A549 treated with AZD9567 at 1 μM for 4 hours (cell line): Measurements from ENCODE around the gene HCRTR1. TPM values are rescaled to one million over a fixed set of nuclear protein-coding genes. Genes with fewer than 3 reads are reported as not detected.

Experiments used
- total RNA-seq: library from RNA; stranded (reverse); fragments of 200-300 nt; extraction: Qiagen RNA extraction; gene quantifications from 5 replicates; pipeline ENCODE4 v1.2.3, GENCODE V29; 2022; ENCODE audit not compliant: insufficient read depth

Gene HCRTR1
- not detected in 5 replicates for total RNA-seq

DNA sequence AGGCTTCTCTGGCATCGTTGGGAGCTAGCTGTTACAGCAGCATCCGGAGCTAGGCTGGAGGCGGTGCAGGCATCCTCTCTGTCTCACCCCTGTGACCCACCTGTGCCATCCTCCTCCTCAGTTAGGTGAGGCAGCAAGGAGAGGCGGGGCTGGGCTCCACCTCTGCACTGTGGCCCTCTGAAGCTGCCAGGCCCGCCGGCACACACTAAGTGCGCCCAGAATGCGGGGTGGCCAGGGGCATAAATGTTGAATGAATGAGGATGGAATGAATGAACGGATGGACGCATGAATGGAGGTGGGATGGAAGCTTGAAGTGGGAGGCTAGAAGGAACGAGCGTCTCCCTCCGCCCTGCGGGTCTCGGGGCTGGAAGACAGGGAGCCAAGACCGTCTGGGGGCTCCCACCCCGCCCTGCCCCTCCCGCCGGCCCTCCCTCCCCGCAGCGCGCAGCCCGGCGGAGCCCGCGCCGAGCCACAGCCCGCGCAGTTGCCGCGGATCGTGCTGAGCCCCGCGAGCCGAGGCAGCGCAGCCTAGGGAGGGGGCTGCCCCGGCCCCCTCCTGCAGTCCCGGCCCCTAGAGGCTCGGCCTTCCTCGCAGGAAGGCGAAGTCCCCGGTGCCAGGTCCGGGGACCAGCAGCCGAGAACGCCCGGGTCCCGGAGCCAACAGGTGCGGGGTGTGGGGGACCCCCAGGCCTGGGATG, at the start of gene HCRTR1:
HCRTR1 (plus strand) TSS at position 472 of the 698 bp plus-strand sequence. CDS start 1,504 bp downstream, outside the sequence.

DNA sequence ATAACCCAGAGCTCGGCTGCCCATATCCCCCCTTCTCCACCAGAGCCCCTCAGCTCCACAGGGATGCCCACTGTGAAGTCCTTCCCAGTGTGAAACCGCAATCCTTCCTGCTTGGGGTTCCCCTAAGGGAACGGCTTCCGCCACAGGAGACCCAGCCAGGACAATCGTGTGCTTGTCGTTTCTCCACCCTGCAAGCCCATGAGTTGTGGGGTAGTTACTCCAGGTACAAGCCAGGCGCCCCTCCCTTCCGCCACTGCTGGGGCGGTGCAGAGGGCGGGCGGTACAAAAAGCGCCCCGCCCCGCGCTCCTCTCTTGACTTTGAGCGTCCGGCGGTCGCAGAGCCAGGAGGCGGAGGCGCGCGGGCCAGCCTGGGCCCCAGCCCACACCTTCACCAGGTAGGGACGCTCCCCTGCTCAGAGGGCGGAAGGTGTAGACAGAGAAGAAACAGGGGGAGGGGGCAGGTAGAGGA, 41.3 kb upstream of the HCRTR1 start, which contains the start of gene TINAGL1:
TINAGL1 (plus strand) TSS at position 315 of the 469 bp plus-strand sequence. CDS start 634 bp downstream, outside the sequence.

DNA sequence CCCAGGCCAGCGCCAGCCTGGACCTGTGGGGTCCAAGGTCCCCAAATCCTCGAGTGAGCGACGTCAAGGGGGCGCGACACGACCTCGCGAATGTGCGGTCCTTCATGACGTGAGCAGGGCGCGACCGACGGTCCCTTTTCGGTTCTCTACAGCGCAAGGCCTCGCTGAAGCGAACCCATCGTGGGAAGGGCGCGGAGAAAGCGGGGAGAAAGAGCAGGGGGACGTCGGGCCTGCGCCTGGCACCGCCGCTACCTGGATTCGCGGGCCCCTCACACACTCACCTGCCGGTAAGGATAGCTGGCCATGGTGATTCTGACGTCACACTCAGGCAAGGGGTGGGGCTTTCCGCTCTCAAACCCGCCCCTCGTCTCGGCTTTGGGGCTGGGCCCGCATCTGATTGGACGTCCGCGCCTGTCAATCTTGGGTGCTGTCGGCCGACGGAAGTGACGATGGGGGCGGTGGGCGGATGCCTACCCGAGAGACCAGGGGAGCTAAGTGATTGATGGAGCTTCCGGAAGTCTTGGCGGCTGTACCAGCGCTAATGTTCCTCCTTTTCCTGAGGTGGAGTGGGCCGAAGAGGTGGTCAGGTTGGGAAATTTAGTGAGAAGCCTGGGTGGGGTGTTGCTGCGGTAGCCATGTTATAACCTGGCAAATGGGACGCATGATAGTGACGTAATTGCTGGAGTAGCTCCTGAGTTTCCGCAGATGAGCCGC, 27.2 kb downstream of the HCRTR1 start, which contains the start of gene PEF1:
PEF1 (minus strand) TSS at position 317 of the 714 bp plus-strand sequence; CDS start at position 305, 12 bp downstream.

Other genes starting within 250 kb of the HCRTR1 start
- gene FABP3, start 244.6 kb upstream of the HCRTR1 start, total RNA-seq = not detected in 5 replicates
- 16.1 to 33.7 TPM (median 26.4 TPM) in 5 replicates for gene SERINC2, start 204.5 kb upstream of the HCRTR1 start, total RNA-seq
- 0.27 to 0.53 TPM (median 0.44 TPM) in 4 of 5 replicates, not detected in the other for gene TINAGL1, start 41.2 kb upstream of the HCRTR1 start, total RNA-seq
- gene PEF1, start 27.2 kb downstream of the HCRTR1 start, total RNA-seq = 31.3 to 45.7 TPM (median 41.4 TPM) in 5 replicates
- gene COL16A1, start 86.3 kb downstream of the HCRTR1 start, total RNA-seq = 3.3 to 4.7 TPM (median 3.7 TPM) in 4 of 5 replicates, not detected in the other
- 2.6 to 5.7 TPM (median 5.0 TPM) in 5 replicates for gene ADGRB2, start 146.7 kb downstream of the HCRTR1 start, total RNA-seq
- 0.94 to 4.0 TPM (median 3.5 TPM) in 5 replicates for gene SPOCD1, start 198.3 kb downstream of the HCRTR1 start, total RNA-seq